Ovary (tissue), 3 donors: Measurements from ENCODE around the gene GALNT16.

Source experiments
- CTCF ChIP-seq, 3 donors: fragments of 450-650 bp in 2 of 3; fragments of 200-600 bp in 1 of 3; IDR thresholded peaks; one replicate each; pipeline versions ENCODE4 v1.5.1 to v1.8.0; 2016 to 2022; ENCODE audit warnings: antibody characterized with exemption in 3 of 3, mild to moderate bottlenecking in 1 of 3
- EP300 ChIP-seq: sonication (generic); formaldehyde crosslinking; IDR thresholded peaks from one replicate; pipeline ENCODE4 v1.6.1; 2017; ENCODE audit warnings: antibody characterized with exemption
- POLR2A ChIP-seq: fragments of 450-650 bp; IDR thresholded peaks from one replicate; pipeline ENCODE4 v1.6.1; 2017; ENCODE audit warnings: antibody characterized with exemption, mild to moderate bottlenecking, moderate library complexity
- donor health status: DM: no; HTN: no; CAD: no.

DNA sequence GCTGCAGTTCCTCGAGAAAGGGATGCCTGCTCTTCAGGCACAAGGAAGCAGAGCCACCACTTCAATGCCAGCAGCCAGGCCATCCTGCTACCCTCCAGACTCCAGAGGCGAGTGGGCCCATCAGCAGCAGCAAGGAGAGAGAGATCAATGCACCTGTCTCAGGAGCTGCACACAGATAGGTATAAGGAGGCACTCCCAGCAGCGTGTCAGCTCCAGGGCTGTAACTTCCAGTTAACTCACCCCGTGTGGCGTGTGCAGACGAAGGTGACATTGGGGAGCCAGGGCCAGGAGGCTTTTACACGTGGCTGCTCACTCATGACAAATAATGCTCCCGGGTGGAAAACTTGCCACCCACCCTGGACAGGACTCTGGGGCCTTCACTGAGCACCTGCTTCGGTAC lies 24.2 kb downstream of the GALNT16 start:
- TF ChIP-seq CTCF (IDR thresholded peaks at IDR 0.05) = no peak
- no peak for TF ChIP-seq POLR2A
- TF ChIP-seq EP300 = no peak
